ENCODE results near the gene FBXO36. TPM values are rescaled to one million over a fixed set of nuclear protein-coding genes. Genes with fewer than 3 reads are reported as not detected.

The FBXO36 gene
- total and polyA plus RNA-seq, 2 of the 13 experiments (the other 11 are each of a cell fraction or from before 2014, with no cell fraction given), result 2.8 TPM

DNA sequence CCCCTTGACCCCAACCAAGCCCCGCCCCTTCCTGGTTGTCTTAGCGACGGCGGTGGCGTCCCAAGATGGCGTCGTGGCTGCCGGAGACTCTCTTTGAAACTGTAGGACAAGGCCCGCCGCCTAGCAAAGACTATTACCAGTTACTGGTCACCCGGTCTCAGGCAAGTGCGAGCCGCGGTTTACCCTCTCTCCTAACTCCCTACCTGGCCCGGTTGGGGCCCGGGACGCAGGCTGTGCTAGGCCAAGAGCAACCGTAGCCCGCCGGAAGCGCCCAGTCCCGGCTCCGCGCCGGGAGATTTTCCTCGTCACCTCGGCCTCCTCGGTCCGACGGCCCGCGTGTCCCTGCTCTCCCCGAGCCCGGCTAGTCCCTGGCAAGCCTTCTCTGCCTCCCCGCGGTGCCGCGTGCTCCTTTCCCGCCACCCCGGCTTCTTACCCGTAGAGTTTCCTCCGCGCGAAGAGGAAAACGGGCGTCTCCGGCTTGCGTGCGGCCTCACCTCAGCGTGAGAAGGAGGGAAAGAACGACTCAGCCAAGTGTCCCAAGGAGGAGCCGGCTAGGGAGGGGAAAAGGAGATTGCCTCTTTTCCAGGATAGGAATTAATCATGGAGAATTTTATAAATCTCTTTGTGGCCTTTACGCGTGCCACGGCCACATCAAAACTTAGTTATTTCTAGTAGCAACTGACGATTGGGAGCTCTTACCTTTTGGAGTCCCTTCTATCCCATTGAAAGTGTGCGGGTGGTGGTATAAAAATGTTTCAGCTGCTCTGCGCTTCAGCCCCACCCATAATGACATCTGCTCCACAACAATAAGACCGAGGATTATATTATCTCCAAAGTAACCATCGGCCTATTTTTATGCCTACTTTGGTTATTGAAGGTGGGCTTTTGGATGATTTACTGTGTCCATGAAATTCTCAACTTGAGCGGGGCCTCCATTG is at the start of gene FBXO36 (continued):
- TF ChIP-seq, protein P1, sequence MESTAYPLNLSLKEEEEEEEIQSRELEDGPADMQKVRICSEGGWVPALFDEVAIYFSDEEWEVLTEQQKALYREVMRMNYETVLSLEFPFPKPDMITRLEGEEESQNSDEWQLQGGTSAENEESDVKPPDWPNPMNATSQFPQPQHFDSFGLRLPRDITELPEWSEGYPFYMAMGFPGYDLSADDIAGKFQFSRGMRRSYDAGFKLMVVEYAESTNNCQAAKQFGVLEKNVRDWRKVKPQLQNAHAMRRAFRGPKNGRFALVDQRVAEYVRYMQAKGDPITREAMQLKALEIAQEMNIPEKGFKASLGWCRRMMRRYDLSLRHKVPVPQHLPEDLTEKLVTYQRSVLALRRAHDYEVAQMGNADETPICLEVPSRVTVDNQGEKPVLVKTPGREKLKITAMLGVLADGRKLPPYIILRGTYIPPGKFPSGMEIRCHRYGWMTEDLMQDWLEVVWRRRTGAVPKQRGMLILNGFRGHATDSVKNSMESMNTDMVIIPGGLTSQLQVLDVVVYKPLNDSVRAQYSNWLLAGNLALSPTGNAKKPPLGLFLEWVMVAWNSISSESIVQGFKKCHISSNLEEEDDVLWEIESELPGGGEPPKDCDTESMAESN (CRISPR knock-in tag; conservative IDR thresholded peaks at IDR 0.05), result peak; percentile 89; the same call in 1 of the 2 replicates
- TF ChIP-seq, protein P2, sequence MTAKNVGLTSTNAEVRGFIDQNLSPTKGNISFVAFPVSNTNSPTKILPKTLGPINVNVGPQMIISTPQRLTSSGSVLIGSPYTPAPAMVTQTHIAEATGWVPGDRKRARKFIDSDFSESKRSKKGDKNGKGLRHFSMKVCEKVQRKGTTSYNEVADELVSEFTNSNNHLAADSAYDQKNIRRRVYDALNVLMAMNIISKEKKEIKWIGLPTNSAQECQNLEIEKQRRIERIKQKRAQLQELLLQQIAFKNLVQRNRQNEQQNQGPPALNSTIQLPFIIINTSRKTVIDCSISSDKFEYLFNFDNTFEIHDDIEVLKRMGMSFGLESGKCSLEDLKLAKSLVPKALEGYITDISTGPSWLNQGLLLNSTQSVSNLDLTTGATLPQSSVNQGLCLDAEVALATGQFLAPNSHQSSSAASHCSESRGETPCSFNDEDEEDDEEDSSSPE (CRISPR knock-in tag; IDR thresholded peaks at IDR 0.05), result peak; percentile 82
- TF ChIP-seq SIN3B (IDR thresholded peaks at IDR 0.05; ENCODE audit: low read length), result peak; percentile 62; the same call in 1 of the 2 replicates
- no peak for TF ChIP-seq IRF2 (CRISPR knock-in tag; IDR thresholded peaks at IDR 0.05)
- TF ChIP-seq, protein P3, sequence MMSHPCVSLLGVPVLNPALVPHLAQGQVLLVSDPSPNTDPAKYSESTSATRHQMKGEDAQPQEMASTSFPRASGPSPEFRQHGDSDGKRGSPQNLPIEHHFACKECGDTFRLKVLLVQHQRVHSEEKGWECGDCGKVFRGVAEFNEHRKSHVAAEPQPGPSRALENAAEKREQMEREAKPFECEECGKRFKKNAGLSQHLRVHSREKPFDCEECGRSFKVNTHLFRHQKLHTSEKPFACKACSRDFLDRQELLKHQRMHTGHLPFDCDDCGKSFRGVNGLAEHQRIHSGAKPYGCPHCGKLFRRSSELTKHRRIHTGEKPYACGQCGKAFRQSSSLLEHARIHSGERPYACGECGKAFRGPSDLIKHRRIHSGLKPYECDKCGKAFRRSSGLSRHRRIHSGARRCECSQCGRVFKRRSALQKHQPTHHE (CRISPR knock-in tag; IDR thresholded peaks at IDR 0.05; ENCODE audit: borderline replicate concordance), result no peak
- TF ChIP-seq CBX1 (IDR thresholded peaks at IDR 0.05; ENCODE audit: low read depth), result no peak
- TF ChIP-seq ZFP62 (CRISPR knock-in tag; IDR thresholded peaks at IDR 0.05), result no peak
- no peak; the same call in 1 of the 2 replicates for TF ChIP-seq ZBTB20 (CRISPR knock-in tag; IDR thresholded peaks at IDR 0.05; ENCODE audit: borderline replicate concordance, low read depth)
- 0 out of 2 replicates have a peak, but pooled peaks have one; percentile 4 for TF ChIP-seq PRDM10 (CRISPR knock-in tag; IDR thresholded peaks at IDR 0.05; ENCODE audit: low read depth)
- TF ChIP-seq, protein P4, sequence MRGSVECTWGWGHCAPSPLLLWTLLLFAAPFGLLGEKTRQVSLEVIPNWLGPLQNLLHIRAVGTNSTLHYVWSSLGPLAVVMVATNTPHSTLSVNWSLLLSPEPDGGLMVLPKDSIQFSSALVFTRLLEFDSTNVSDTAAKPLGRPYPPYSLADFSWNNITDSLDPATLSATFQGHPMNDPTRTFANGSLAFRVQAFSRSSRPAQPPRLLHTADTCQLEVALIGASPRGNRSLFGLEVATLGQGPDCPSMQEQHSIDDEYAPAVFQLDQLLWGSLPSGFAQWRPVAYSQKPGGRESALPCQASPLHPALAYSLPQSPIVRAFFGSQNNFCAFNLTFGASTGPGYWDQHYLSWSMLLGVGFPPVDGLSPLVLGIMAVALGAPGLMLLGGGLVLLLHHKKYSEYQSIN (CRISPR knock-in tag; IDR thresholded peaks at IDR 0.05; ENCODE audit: borderline replicate concordance), result no peak
- no peak for TF ChIP-seq CENPX (CRISPR knock-in tag; IDR thresholded peaks at IDR 0.05)
- 0 out of 2 replicates have a peak, but pooled peaks have one; percentile 33 for TF ChIP-seq FOXO1 (CRISPR knock-in tag; IDR thresholded peaks at IDR 0.05)
- TF ChIP-seq, protein P5, sequence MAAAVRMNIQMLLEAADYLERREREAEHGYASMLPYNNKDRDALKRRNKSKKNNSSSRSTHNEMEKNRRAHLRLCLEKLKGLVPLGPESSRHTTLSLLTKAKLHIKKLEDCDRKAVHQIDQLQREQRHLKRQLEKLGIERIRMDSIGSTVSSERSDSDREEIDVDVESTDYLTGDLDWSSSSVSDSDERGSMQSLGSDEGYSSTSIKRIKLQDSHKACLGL (CRISPR knock-in tag; IDR thresholded peaks at IDR 0.05), result peak; percentile 86
- TF ChIP-seq NCOA5 (CRISPR knock-in tag; IDR thresholded peaks at IDR 0.05), result no peak
- TF ChIP-seq ZNF468 (CRISPR knock-in tag; IDR thresholded peaks at IDR 0.05), result no peak
- peak; percentile 96 for TF ChIP-seq HDAC1 (CRISPR knock-in tag; IDR thresholded peaks at IDR 0.05)
- TF ChIP-seq MBNL3 (CRISPR knock-in tag; conservative IDR thresholded peaks at IDR 0.05), result no peak
- TF ChIP-seq ARNT2 (CRISPR knock-in tag; IDR thresholded peaks at IDR 0.05; ENCODE audit: low read depth), result peak; percentile 82; the same call in 1 of the 2 replicates

Measured in HepG2 (cell line).